ENCODE measurements around the gene DSC2. TPM values are rescaled to one million over a fixed set of nuclear protein-coding genes. Genes with fewer than 3 reads are reported as not detected.

DSC2 gene
- total and polyA plus RNA-seq, 2 donors (not counting 1 experiment from before 2014, with no cell fraction given), result 0.01 TPM; not detected in 1

DNA sequence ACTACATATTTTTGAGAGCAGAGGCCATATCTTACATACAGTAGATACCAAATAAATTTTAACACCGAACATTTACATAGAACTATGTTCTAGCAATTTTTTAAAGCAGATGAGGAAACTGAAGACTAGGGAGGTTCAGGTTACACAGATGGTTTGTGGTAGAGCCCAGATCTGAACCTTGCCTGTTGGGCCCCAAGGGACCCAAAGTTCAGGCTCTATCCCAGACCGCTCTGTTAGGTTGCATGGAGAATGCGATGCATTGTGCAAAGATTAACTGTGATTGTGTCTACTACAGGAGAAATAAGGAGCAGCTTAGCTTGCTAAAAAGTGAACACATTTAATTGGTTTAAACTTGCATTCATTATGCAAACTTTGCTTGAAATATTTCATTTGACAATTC, 43.3 kb downstream of the DSC2 start:
- Mint-ChIP-seq H3K27me3 (no peaks in the 10 kb centered on the region), H3K4me1 (no peaks in the 10 kb centered on the region), H3K9me3 (ENCODE audit: insufficient read depth) (peaks cover 2% of the 10 kb centered on the region), H3K27ac (no peak overlapping the region), H3K4me3 (no peak overlapping the region)
- H2AFZ ChIP-seq (ENCODE audit: insufficient read depth, low read depth, low read length, poor library complexity, severe bottlenecking), result no peak overlapping the region
- H3K9ac ChIP-seq (ENCODE audit: low read length), result no peak overlapping the region
- TF ChIP-seq EZH2 (IDR thresholded peaks at IDR 0.05; ENCODE audit: borderline replicate concordance, insufficient read depth, low read depth, low read length, poor library complexity, severe bottlenecking), result no peak
- TF ChIP-seq, protein P1, sequence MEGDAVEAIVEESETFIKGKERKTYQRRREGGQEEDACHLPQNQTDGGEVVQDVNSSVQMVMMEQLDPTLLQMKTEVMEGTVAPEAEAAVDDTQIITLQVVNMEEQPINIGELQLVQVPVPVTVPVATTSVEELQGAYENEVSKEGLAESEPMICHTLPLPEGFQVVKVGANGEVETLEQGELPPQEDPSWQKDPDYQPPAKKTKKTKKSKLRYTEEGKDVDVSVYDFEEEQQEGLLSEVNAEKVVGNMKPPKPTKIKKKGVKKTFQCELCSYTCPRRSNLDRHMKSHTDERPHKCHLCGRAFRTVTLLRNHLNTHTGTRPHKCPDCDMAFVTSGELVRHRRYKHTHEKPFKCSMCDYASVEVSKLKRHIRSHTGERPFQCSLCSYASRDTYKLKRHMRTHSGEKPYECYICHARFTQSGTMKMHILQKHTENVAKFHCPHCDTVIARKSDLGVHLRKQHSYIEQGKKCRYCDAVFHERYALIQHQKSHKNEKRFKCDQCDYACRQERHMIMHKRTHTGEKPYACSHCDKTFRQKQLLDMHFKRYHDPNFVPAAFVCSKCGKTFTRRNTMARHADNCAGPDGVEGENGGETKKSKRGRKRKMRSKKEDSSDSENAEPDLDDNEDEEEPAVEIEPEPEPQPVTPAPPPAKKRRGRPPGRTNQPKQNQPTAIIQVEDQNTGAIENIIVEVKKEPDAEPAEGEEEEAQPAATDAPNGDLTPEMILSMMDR (IDR thresholded peaks at IDR 0.05), result no peak
- 83% methylated on average over 1 of the region's 3 CpGs for WGBS (ENCODE audit: insufficient coverage)
- POLR2A ChIA-PET, result no interaction called here
- no peaks in the 10 kb centered on the region for H4K20me1 ChIP-seq (ENCODE audit: control insufficient read depth, insufficient read depth, low read length, poor library complexity, severe bottlenecking)
- no peaks in the 10 kb centered on the region for H3K9me3 ChIP-seq (ENCODE audit: control extremely low read depth in 1 of 3, control insufficient read depth in 2 of 3, insufficient read depth in 1 of 3, low read length in 2 of 3)
- no peaks in the 10 kb centered on the region for H3K4me1 ChIP-seq (ENCODE audit: control insufficient read depth in 2 of 2, insufficient read depth in 2 of 2, low read length in 2 of 2)
- no peak overlapping the region for H3K4me2 ChIP-seq (replicated peaks; ENCODE audit: low read depth, low read length, poor library complexity, severe bottlenecking)
- CTCF ChIA-PET, result no interaction called here
- H3K79me2 ChIP-seq (ENCODE audit: control insufficient read depth, insufficient read depth, low read length), result no peaks in the 10 kb centered on the region
- DNase-seq (no peak), ATAC-seq (ENCODE audit: low read depth) (no peak)
- H3K36me3 ChIP-seq (replicated peaks in 1 of 2; ENCODE audit: control extremely low read depth in 1 of 2, control insufficient read depth in 1 of 2, extremely low read depth in 1 of 2, insufficient read depth in 2 of 2, low read length in 1 of 2), result no peaks in the 10 kb centered on the region
- no peak overlapping the region for H3K4me3 ChIP-seq (ENCODE audit: control extremely low read depth in 1 of 5, extremely low read depth in 1 of 5, insufficient read depth in 1 of 5, low read depth in 2 of 5, low read length in 4 of 5)
- no peak overlapping the region for H3K27ac ChIP-seq (ENCODE audit: low read length in 2 of 2)
- H3K27me3 ChIP-seq (replicated peaks in 1 of 4; ENCODE audit: control extremely low read depth in 1 of 4, control insufficient read depth in 3 of 4, insufficient read depth in 4 of 4, low read length in 3 of 4), result no peaks in the 10 kb centered on the region
- intact Hi-C loops (cut with micrococcal nuclease), result no loop called here

DNA sequence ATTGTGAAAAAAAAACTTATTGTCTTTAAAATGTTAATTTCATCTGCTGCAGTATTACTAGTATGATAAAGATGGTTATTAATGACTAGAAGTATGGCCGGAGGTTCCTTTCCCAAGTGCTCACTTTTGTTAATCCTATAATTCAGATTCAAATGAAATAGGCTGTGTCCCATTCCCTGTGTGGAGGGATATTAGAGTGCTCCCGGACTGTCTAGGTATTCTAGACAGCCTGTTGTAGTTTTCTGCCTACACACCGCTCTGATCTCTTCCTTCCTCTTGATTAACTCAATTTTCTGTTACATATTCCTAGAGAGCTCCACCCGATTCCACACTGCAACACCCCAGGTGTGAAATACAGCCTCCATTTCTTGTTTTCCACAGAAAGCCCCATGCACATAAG, 44.3 kb downstream of the DSC2 start:
- no peak for DNase-seq
- H3K4me3 Mint-ChIP-seq, result no peak overlapping the region
- Histone ChIP-seq H3K27ac (ENCODE audit: low read length in 2 of 2) (no peak overlapping the region), H3K4me2 (replicated peaks; ENCODE audit: low read depth, low read length, poor library complexity, severe bottlenecking) (no peak overlapping the region), H3K4me3 (ENCODE audit: control extremely low read depth in 1 of 5, extremely low read depth in 1 of 5, insufficient read depth in 1 of 5, low read depth in 2 of 5, low read length in 4 of 5) (no peak overlapping the region), H3K9me3 (ENCODE audit: control extremely low read depth in 1 of 3, control insufficient read depth in 2 of 3, insufficient read depth in 1 of 3, low read length in 2 of 3) (no peaks in the 10 kb centered on the region), H3K9ac (ENCODE audit: low read length) (no peak overlapping the region), H3K4me1 (ENCODE audit: control insufficient read depth in 2 of 2, insufficient read depth in 2 of 2, low read length in 2 of 2) (no peaks in the 10 kb centered on the region), H3K36me3 (replicated peaks in 1 of 2; ENCODE audit: control extremely low read depth in 1 of 2, control insufficient read depth in 1 of 2, extremely low read depth in 1 of 2, insufficient read depth in 2 of 2, low read length in 1 of 2) (no peaks in the 10 kb centered on the region), H3K27me3 (replicated peaks in 1 of 4; ENCODE audit: control extremely low read depth in 1 of 4, control insufficient read depth in 3 of 4, insufficient read depth in 4 of 4, low read length in 3 of 4) (no peaks in the 10 kb centered on the region), H4K20me1 (ENCODE audit: control insufficient read depth, insufficient read depth, low read length, poor library complexity, severe bottlenecking) (no peaks in the 10 kb centered on the region), H3K79me2 (ENCODE audit: control insufficient read depth, insufficient read depth, low read length) (no peaks in the 10 kb centered on the region), H2AFZ (ENCODE audit: insufficient read depth, low read depth, low read length, poor library complexity, severe bottlenecking) (no peak overlapping the region)
- TF ChIP-seq, protein P1 (IDR thresholded peaks at IDR 0.05), result no peak
- TF ChIP-seq EZH2 (IDR thresholded peaks at IDR 0.05; ENCODE audit: borderline replicate concordance, insufficient read depth, low read depth, low read length, poor library complexity, severe bottlenecking), result no peak
- no peaks in the 10 kb centered on the region for H3K4me1 Mint-ChIP-seq
- no CpG with 5 or more reads among the region's 4 CpGs for WGBS (ENCODE audit: insufficient coverage)
- H3K9me3 Mint-ChIP-seq (ENCODE audit: insufficient read depth), result peaks cover 2% of the 10 kb centered on the region
- POLR2A ChIA-PET, result no interaction called here
- CTCF ChIA-PET, result no interaction called here
- H3K27ac Mint-ChIP-seq, result no peak overlapping the region
- H3K27me3 Mint-ChIP-seq, result no peaks in the 10 kb centered on the region
- ATAC-seq (ENCODE audit: low read depth), result no peak
- intact Hi-C loops (cut with micrococcal nuclease), result no loop called here
